Measurements from ENCODE around the gene THBS4. TPM values are rescaled to one million over a fixed set of nuclear protein-coding genes. Genes with fewer than 3 reads are reported as not detected.

Gene THBS4
- total and polyA plus RNA-seq, 9 of the 15 experiments (the other 6 are each of a cell fraction or from before 2014, with no cell fraction given): 0.07 to 0.08 TPM; not detected in 7

DNA sequence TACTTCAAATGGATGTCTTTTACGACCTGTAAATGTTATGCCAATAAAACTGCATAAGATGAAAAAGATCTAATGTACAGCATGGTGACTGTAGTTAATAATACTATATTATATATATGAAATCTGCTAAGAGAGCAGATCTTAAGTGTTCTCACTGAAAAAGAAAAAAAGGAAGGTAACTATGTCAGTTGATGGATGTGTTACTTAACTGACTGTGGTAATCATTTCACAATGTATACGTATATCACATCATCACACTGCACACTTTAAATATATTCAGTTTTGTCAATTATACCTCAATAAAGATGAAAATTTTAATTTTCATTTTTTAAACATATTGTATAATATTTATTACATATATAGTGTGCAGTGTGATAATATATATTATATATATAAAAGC, 31.9 kb downstream of the THBS4 start (continued):
- TF ChIP-seq TFAM (CRISPR knock-in tag; conservative IDR thresholded peaks at IDR 0.05) (no peak), NFRKB (IDR thresholded peaks at IDR 0.05; ENCODE audit: low read depth) (no peak), MTA1 (IDR thresholded peaks at IDR 0.05; ENCODE audit: borderline replicate concordance) (no peak), HDAC6 (IDR thresholded peaks at IDR 0.05; ENCODE audit: low read depth, low read length) (no peak), GABPA (tag; conservative IDR thresholded peaks at IDR 0.05; ENCODE audit: low read depth) (no peak)

DNA sequence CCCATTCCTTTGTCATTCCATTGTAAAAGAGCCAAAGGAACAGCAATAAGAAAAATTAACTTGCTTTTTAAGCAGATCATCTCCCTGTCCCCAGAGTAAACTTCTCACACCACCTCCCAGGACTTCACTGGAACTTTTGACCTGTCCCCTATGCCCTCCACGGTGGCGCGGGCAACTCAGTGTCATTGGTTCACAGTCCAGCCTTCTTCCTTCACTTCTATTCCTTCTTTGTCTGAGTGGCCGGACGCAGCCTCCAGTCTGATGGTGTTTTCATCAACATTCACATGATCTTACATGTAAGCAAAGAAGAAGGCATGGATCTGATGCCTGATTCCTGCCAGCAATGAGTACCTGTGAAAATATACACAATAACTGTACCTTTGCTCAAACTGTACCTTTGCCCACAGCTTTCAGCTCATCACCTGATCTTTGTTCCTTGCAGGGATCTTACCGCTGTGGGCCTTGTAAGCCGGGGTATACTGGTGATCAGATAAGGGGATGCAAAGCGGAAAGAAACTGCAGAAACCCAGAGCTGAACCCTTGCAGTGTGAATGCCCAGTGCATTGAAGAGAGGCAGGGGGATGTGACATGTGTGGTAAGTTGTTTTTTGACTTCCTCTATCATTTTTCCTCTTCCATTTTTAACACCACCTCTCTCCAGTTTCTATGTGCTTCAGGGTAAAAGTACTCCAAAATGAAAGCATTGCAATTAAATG, 32.5 kb downstream of the THBS4 start:
- FAIRE-seq (peak; percentile 15), ATAC-seq (no peak), DNase-seq (ENCODE audit: extremely low read depth in 1 of 4, low spot score in 3 of 4) (no peak)
- Histone ChIP-seq H3K4me3 (no peak overlapping the region), H3K27me3 (ENCODE audit: control insufficient read depth in 2 of 2, insufficient read depth in 2 of 2, low read length in 2 of 2) (peaks cover 14 to 42% of the 10 kb centered on the region in 2 experiments), H3K9me3 (replicated peaks; ENCODE audit: control insufficient read depth, insufficient read depth, low read depth, low read length) (no peaks in the 10 kb centered on the region), H4K20me1 (replicated peaks; ENCODE audit: control insufficient read depth, insufficient read depth, low read length) (no peaks in the 10 kb centered on the region), H2AFZ (ENCODE audit: low read depth, low read length) (no peak overlapping the region), H3K9ac (ENCODE audit: insufficient read depth in 1 of 2, low read depth in 2 of 2, low read length in 2 of 2) (no peak overlapping the region), H3K4me1 (replicated peaks in 1 of 2; ENCODE audit: control insufficient read depth in 2 of 2, insufficient read depth in 2 of 2, low read length in 2 of 2) (no peaks in the 10 kb centered on the region), H3K79me2 (ENCODE audit: control insufficient read depth, insufficient read depth, low read length) (no peaks in the 10 kb centered on the region), H3K4me2 (ENCODE audit: insufficient read depth, low read length) (no peak overlapping the region), H3K27ac (ENCODE audit: extremely low read depth, low read depth, low read length) (no peak overlapping the region), H3K9me1 (ENCODE audit: control insufficient read depth, insufficient read depth, low read length) (no peaks in the 10 kb centered on the region), H3K36me3 (ENCODE audit: control insufficient read depth, insufficient read depth, low read length) (no peaks in the 10 kb centered on the region)
- 3% methylated on average over 8 of the region's 8 CpGs for WGBS (ENCODE audit: insufficient coverage, low coverage, missing lambda C conversion rate)
- in situ Hi-C loops (cut with MboI): no loop called here
- intact Hi-C loops (cut with micrococcal nuclease): no loop called here
- POLR2A ChIA-PET: no interaction called here
- no TSS peak for BruUV-seq (replicated peaks)
- TF ChIP-seq CCNT2 (IDR thresholded peaks at IDR 0.05; ENCODE audit: borderline replicate concordance, extremely low read depth, insufficient read length, low read depth, low read length) (no peak), C11orf30 (IDR thresholded peaks at IDR 0.05; ENCODE audit: low read depth) (no peak), ZNF12 (CRISPR knock-in tag; IDR thresholded peaks at IDR 0.05) (no peak), ZNF551 (CRISPR knock-in tag; IDR thresholded peaks at IDR 0.05) (no peak), ZNF143 (CRISPR knock-in tag; IDR thresholded peaks at IDR 0.05) (no peak), HLTF (IDR thresholded peaks at IDR 0.05) (no peak), ZNF586 (CRISPR knock-in tag; conservative IDR thresholded peaks at IDR 0.05) (no peak), HMG20B (CRISPR knock-in tag; IDR thresholded peaks at IDR 0.05) (no peak), SMARCA5 (IDR thresholded peaks at IDR 0.05) (no peak), MCM7 (IDR thresholded peaks at IDR 0.05) (no peak), HCFC1 (IDR thresholded peaks at IDR 0.05; ENCODE audit: low read depth, low read length) (no peak), ZNF444 (CRISPR knock-in tag; IDR thresholded peaks at IDR 0.05) (no peak), NFE2 (IDR thresholded peaks at IDR 0.05; ENCODE audit: low read depth) (no peak), CREB1 (IDR thresholded peaks at IDR 0.05) (no peak), CREB1 (CRISPR knock-in tag; IDR thresholded peaks at IDR 0.05) (no peak), ZNF785 (CRISPR knock-in tag; IDR thresholded peaks at IDR 0.05) (no peak), MTF1 (CRISPR knock-in tag; IDR thresholded peaks at IDR 0.05; ENCODE audit: borderline replicate concordance) (no peak), NELFE (IDR thresholded peaks at IDR 0.05; ENCODE audit: insufficient read depth, insufficient read length) (no peak), PHF20 (IDR thresholded peaks at IDR 0.05; ENCODE audit: partially characterized antibody) (no peak)
- TF ChIP-seq, protein P1, sequence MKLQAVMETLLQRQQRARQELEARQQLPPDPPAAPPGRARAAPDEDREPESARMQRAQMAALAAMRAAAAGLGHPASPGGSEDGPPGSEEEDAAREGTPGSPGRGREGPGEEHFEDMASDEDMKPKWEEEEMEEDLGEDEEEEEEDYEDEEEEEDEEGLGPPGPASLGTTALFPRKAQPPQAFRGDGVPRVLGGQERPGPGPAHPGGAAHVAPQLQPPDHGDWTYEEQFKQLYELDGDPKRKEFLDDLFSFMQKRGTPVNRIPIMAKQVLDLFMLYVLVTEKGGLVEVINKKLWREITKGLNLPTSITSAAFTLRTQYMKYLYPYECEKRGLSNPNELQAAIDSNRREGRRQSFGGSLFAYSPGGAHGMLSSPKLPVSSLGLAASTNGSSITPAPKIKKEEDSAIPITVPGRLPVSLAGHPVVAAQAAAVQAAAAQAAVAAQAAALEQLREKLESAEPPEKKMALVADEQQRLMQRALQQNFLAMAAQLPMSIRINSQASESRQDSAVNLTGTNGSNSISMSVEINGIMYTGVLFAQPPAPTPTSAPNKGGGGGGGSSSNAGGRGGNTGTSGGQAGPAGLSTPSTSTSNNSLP (IDR thresholded peaks at IDR 0.05; ENCODE audit: borderline replicate concordance, low read depth, low read length): no peak
- CTCF ChIA-PET (ENCODE audit: low intra/inter-chr PET ratio): no interaction called here
